HG02623 (cell line): ENCODE measurements around the gene NPAS3.

Source experiments
- ATAC-seq: cut with Tn5 transposase; IDR thresholded peaks from one replicate; pipeline ENCODE4 v1.9.1; 2021; ENCODE audit warnings: moderate library complexity; ENCODE audit not compliant: unreplicated experiment

The NPAS3 gene

DNA sequence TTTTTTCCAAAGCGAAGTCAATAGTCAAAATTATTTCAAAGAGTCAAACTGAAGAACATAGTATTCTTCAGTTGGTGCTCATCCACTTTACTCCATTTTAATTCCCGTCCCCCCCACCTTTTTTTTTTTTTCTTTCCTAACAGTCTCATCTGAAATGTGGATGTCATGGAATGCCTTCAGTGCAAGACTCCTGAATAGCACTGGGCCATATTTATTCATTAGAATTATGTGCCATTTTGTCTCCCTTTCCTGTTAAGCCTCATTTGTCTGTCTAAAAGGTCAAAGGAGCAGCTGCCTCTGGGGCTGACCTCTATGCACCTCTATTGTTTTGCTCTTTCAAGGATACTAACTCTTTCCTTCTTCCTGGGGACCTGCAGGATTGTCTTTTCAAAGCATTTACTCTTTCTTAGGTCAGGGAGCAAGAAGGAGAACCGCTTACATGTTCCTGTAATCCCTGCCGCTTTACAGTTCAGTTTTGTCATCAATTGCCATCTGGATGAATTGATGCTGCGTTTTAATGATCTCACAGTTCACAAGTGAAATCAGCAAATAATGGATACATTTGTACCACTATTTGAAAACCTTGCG, 310.6 kb downstream of the NPAS3 start:
- no peak for ATAC-seq

GRCh38 chr14:33250963-33251362, 312.3 kb downstream of the NPAS3 start:
- no peak for ATAC-seq

DNA sequence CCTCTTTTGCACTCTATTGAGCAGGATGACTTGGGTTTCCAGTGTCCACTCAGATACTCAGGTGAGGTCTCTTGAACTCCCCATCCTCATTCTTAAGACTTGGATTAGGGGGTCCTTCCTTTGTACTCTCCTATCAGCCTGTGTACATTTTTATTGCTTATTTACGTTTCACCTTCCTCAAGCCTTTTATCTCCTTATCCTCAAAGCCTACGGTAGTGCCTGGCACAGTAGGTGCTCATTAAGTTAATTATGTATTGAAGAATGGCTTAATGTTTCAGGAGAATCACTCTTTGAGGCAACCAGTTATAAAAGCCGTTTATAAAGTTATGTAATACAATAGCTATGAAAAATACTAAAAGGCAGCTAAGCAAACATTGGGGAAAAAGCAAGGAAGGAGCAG, 315.7 kb downstream of the NPAS3 start:
- ATAC-seq, result no peak

- ATAC-seq, result no peak
Observed at GRCh38 chr14:33254861-33255395, 316.2 kb downstream of the NPAS3 start.

DNA sequence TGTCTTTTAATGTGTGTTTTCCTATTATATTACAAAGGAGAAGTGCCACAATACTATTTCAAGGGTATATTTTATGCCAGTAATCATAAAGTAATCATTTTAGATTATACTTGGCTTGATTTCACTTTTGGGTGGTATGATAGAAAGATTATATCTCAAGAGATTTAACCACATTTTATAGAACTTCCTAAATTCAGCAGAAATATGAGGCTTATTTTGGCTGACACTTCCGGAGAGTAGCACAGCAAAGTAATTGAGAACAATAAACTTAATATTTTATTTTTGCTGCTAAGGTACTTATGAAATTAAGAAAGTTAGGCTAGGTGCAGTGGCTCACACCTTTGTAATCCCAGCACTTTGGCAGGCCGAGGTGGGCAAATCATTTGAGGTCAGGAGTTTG, 319.1 kb downstream of the NPAS3 start:
- ATAC-seq, result no peak

GRCh38 chr14:33259764-33260163, 321.1 kb downstream of the NPAS3 start:
- no peak for ATAC-seq

- no peak for ATAC-seq
Observed at GRCh38 chr14:33271216-33271615, 332.5 kb downstream of the NPAS3 start.

- ATAC-seq, result no peak
Observed at GRCh38 chr14:33271891-33272290, 333.2 kb downstream of the NPAS3 start.

DNA sequence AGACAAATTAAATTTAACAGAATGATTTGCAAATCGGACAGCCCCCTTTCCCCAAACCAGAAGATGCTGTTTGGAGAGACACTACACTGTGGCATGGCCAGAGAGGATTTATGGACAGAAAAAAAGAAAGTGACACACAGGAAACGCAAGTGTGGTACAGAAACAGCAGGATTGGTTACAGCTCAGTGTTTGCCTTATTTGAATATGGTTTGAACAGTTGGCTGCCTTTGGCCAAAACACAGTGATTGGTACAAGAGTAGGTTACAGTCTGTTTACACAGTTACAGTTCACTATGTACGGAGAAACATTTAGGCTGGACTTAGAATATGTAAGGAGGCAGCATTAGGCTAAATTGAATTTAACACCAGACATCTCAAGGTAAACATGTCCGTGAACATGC, 335.3 kb downstream of the NPAS3 start:
- no peak for ATAC-seq

GRCh38 chr14:33275879-33276278, 337.2 kb downstream of the NPAS3 start:
- ATAC-seq, result no peak

GRCh38 chr14:33279865-33280264, 341.2 kb downstream of the NPAS3 start:
- ATAC-seq, result no peak

DNA sequence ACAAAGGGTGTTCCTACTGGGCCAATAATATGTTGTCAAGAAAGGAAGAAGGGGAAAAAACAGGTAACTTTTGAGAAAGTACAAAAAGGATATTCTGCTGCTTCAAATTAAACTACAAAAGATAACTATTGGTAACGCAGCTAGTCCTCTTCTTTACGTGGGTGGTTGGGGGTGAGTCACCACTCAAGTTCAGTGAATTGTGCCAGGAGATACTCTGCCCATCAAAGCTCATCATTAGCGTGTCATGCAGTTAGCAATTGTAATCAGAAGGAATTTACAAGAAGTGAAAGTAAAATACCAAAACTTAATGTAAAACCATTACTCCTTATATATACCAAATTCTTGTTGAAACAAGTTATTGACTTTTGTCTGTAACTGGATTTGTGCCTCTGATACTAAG, 342.0 kb downstream of the NPAS3 start:
- ATAC-seq, result no peak

DNA sequence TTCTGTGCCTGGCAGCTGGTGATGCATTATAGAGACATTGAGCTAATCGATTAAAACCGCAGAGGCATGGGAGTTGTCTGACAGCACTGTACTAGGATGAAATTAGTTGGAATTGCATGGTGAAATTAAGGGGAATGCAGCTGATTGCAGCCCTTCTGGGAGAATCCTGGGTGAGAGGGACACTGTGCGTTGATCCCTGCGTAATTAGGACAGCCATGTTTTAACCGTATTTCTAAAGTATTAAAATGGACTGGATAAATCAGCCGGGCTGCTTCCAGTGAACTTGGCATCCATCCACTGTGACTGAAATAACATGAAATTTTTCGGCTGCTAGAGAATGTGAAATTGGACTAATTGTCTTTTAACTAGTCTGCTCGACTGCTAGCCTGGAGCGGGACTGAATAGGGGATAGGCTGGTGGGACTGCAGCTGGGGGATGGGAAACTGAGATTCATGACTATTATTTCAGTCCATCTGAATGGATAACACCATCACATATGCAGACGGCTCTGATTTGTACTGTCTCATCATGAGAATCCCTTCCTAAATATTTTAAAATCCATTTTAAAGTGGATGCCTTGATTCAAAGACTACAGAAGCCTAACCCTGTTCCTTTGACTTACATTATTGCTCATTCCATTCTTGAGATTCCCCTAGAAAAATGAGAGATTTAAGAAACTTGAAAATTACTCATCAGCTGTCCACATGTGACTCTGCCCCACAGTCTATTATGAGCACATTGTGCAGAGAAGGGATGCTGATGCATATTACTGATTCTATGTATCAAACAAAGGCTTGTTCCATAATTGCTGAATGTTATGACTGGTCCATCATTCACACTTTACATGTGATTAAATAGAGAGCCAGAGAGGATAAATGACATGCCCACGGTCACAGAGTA, 343.9 kb downstream of the NPAS3 start:
- no peak for ATAC-seq

- no peak for ATAC-seq
Observed at GRCh38 chr14:33285902-33286700, 347.4 kb downstream of the NPAS3 start.

- no peak for ATAC-seq
Observed at GRCh38 chr14:33287189-33287588, 348.5 kb downstream of the NPAS3 start.

DNA sequence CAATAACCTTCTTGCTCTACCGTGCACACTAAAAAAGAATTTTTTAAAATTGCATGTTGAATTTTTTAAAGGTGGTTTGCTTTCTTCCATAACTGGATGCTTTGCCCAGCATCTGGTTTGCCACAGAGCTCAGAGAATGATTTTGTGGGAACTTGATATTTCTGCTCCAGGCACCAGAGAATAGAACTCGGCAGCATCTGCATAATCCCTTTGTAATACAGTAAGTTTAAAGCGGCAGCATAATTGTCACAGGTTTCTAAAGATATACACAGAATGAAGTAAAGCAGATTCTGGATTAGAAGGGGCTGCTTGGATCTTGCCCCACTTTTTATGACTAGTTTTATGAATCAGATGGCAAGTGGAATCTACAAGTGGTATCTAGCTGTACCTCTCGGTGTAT, 352.0 kb downstream of the NPAS3 start:
- no peak for ATAC-seq

DNA sequence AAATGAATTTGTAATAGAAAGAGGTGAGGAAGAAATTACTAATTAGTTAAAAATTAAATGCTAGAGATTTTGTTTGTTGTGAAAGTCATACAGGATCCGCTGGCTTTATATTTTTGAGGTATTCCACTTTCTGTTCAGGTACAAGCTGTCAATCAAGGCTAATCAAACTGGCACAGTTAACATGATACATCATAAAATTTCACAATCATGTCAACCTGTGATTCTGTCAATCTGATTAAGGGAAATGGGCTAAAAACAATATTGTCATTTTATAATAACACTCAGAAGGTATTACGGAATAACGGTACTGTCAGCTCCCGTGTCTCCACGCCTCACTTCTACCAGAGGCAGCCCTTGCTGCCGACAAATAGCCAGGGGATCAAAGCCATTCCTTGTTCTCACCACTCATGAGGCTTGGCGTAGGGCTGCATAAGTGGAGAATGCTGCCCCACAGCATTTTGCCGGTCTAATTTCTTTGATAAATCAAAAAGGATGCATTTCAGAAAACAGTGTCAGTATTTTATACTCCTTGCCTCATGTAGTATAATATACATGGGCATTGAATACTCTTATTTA, 352.9 kb downstream of the NPAS3 start:
- ATAC-seq, result no peak

DNA sequence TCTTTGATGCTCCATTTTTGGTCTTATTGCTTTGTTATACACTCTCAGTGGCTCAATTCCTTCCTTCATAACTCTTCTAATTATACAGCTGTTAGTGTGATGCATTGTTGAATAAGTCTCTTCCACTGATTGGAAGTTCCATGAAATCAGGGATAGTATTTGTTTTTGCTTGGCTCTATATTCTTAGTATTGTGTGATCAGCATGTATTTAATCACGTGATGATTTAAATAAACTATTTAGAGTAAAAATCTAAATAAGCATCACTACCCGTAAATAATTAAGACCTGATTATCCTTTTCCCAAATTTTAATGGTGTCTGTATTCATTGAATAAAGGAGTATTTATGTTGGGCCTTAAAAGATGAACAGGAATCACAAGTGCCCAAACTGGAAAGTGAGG, 355.7 kb downstream of the NPAS3 start:
- ATAC-seq, result no peak

GRCh38 chr14:33297565-33297964, 358.9 kb downstream of the NPAS3 start:
- no peak for ATAC-seq

DNA sequence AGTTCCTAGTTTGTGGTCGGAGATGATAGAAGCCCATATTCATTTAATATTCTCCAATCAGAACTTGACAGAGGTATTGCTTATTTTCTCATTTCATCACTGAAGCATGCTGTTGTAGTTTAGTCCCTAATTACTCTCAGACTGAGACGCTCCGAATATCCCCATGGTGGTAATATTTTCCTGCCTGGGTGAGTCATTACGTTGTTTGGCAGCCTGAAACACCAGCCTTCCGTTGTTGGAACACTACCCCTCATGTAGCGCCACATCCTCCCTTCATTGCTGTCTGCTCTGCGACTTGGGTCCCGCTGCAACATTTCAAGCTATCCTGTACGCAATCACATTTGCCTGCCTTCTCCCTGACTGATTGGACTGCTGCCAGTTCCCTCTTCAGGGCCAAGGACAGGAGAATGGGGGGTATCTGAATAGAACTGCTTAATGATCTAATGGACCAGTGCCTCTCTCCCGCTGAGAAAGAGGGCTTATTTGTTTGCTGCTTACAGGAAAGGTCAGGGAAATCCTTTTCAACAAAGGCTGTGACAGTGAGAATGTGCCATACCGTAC, 369.1 kb downstream of the NPAS3 start:
- no peak for ATAC-seq

GRCh38 chr14:33309106-33309505, 370.4 kb downstream of the NPAS3 start:
- ATAC-seq, result no peak
